HEK293T (cell line): ENCODE measurements around the gene ZNF605.
A peak's percentile ranks its signal among the peaks of the same experiment; 100 is the strongest.

Experiments used
- CTCF ChIA-PET: fragments of 350-600 bp; formaldehyde crosslinking; extraction: SDS; loops from one replicate; lab custom pipeline; 2021; ENCODE audit warnings: antibody characterized with exemption, inconsistent platforms; lab: Yijun Ruan, JAX
- POLR2A ChIA-PET: fragments of 350-600 bp; formaldehyde crosslinking; extraction: SDS; loops from one replicate; lab custom pipeline; 2020; ENCODE audit warnings: antibody characterized with exemption, inconsistent platforms; lab: Yijun Ruan, JAX
- DNase-seq: peaks from one replicate; pipeline ENCODE4 v3.0.0; 2012; ENCODE audit warnings: mixed read lengths; ENCODE audit errors: extremely low spot score
- ARNT ChIP-seq: fragments of 450-650 bp; IDR thresholded peaks from 2 replicates; pipeline ENCODE4 v1.6.1; 2017; ENCODE audit warnings: mild to moderate bottlenecking
- BHLHE40 ChIP-seq: fragments of 450-650 bp; IDR thresholded peaks from 2 replicates; pipeline ENCODE4 v1.6.1; 2016; ENCODE audit warnings: mild to moderate bottlenecking, moderate library complexity, borderline replicate concordance
- CTBP1 ChIP-seq: fragments of 450-650 bp; IDR thresholded peaks from 2 replicates; pipeline ENCODE4 v1.6.1; 2016; ENCODE audit warnings: borderline replicate concordance
- ELF4 ChIP-seq: fragments of 450-650 bp; IDR thresholded peaks from 2 replicates; pipeline ENCODE4 v1.6.1; 2017; ENCODE audit warnings: antibody characterized with exemption
- FOXA1 ChIP-seq: fragments of 450-650 bp; IDR thresholded peaks from 2 replicates; pipeline ENCODE4 v1.6.1; 2016; ENCODE audit warnings: mild to moderate bottlenecking
- FOXK2 ChIP-seq: fragments of 450-650 bp; IDR thresholded peaks from 2 replicates; pipeline ENCODE4 v1.6.1; 2016; ENCODE audit warnings: mild to moderate bottlenecking
- FOXM1 ChIP-seq: fragments of 450-650 bp; IDR thresholded peaks from 2 replicates; pipeline ENCODE4 v1.6.1; 2017; ENCODE audit warnings: mild to moderate bottlenecking, borderline replicate concordance
- HDGF ChIP-seq: fragments of 450-650 bp; IDR thresholded peaks from 2 replicates; pipeline ENCODE4 v1.6.1; 2017; ENCODE audit warnings: antibody characterized with exemption, borderline replicate concordance
- L3MBTL2 ChIP-seq: fragments of 450-650 bp; conservative IDR thresholded peaks from 2 replicates; pipeline ENCODE4 v1.6.1; 2016; ENCODE audit warnings: mild to moderate bottlenecking
- LEF1 ChIP-seq: fragments of 450-650 bp; IDR thresholded peaks from 2 replicates; pipeline ENCODE4 v1.6.1; 2017; ENCODE audit warnings: mild to moderate bottlenecking, borderline replicate concordance
- NFRKB ChIP-seq: fragments of 450-650 bp; IDR thresholded peaks from 2 replicates; pipeline ENCODE4 v1.6.1; 2016; ENCODE audit warnings: mild to moderate bottlenecking, moderate library complexity
- PKNOX1 ChIP-seq: fragments of 450-650 bp; IDR thresholded peaks from 2 replicates; pipeline ENCODE4 v1.6.1; 2016
- SP1 ChIP-seq: fragments of 450-650 bp; IDR thresholded peaks from 2 replicates; pipeline ENCODE4 v1.6.1; 2017
- SUZ12 ChIP-seq: fragments of 450-650 bp; IDR thresholded peaks from 2 replicates; pipeline ENCODE4 v1.6.1; 2016; ENCODE audit warnings: mild to moderate bottlenecking
- TARDBP ChIP-seq: fragments of 450-650 bp; IDR thresholded peaks from 2 replicates; pipeline ENCODE4 v1.6.1; 2016
- ZNF384 ChIP-seq: fragments of 450-650 bp; IDR thresholded peaks from 2 replicates; pipeline ENCODE4 v1.6.1; 2016

ZNF605 gene

GRCh38 chr12:132953771-132954170, 2.3 kb downstream of the ZNF605 start:
- TF ChIP-seq L3MBTL2 (no peak), FOXM1 (no peak), FOXK2 (no peak), SUZ12 (no peak), CTBP1 (no peak), HDGF (no peak), ZNF384 (no peak), PKNOX1 (no peak), ARNT (no peak), NFRKB (no peak), TARDBP (no peak), FOXA1 (no peak), SP1 (no peak)
- no peak for DNase-seq

GRCh38 chr12:132953163-132953425, 3.0 kb downstream of the ZNF605 start:
- no peak for TF ChIP-seq NFRKB
- TF ChIP-seq PKNOX1, result no peak
- no peak for TF ChIP-seq HDGF
- TF ChIP-seq CTBP1, result no peak
- TF ChIP-seq BHLHE40, result no peak
- no peak for TF ChIP-seq FOXA1
- no peak for TF ChIP-seq TARDBP
- no peak for TF ChIP-seq LEF1
- TF ChIP-seq SUZ12, result no peak
- ChIA-PET CTCF (no interaction called here), POLR2A (no interaction called here)
- no peak for DNase-seq

More at GRCh38 chr12:132953771-132954170, 2.3 kb downstream of the ZNF605 start:
- POLR2A ChIA-PET, result no interaction called here
- CTCF ChIA-PET, result no interaction called here

- TF ChIP-seq FOXA1 (no peak), SUZ12 (no peak), ZNF384 (no peak), FOXM1 (no peak), ARNT (no peak), SP1 (no peak), TARDBP (no peak), BHLHE40 (no peak), NFRKB (no peak), LEF1 (no peak), FOXK2 (no peak), PKNOX1 (no peak), CTBP1 (no peak), HDGF (no peak), L3MBTL2 (no peak)
- POLR2A ChIA-PET, result no interaction called here
- CTCF ChIA-PET, result no interaction called here
- DNase-seq, result no peak
These were observed 3.5 kb downstream of the ZNF605 start for GRCh38 chr12:132952371-132953162.

GRCh38 chr12:132951649-132952048, 4.5 kb downstream of the ZNF605 start:
- CTCF ChIA-PET, result no interaction called here
- TF ChIP-seq NFRKB (no peak), TARDBP (peak; percentile 41; the same call in 1 of the 2 replicates)
- POLR2A ChIA-PET, result no interaction called here

GRCh38 chr12:132950844-132951535, 5.1 kb downstream of the ZNF605 start:
- 0 out of 2 replicates have a peak, but pooled peaks have one; percentile 9 for TF ChIP-seq TARDBP
- no peak for TF ChIP-seq BHLHE40
- ChIA-PET CTCF (no interaction called here), POLR2A (no interaction called here)

More at GRCh38 chr12:132951649-132952048, 4.5 kb downstream of the ZNF605 start:
- DNase-seq, result no peak

GRCh38 chr12:132949936-132950837, 5.9 kb downstream of the ZNF605 start:
- ChIA-PET CTCF (no interaction called here), POLR2A (no interaction called here)
- TF ChIP-seq ELF4, result no peak
- no peak for TF ChIP-seq ARNT
- TF ChIP-seq NFRKB, result no peak
- no peak for TF ChIP-seq SP1
- no peak for TF ChIP-seq HDGF
- no peak for TF ChIP-seq FOXM1
- no peak for TF ChIP-seq TARDBP
- no peak for TF ChIP-seq PKNOX1
- no peak for TF ChIP-seq FOXA1
- no peak for TF ChIP-seq BHLHE40
- no peak for TF ChIP-seq FOXK2
- DNase-seq, result no peak

More at GRCh38 chr12:132950844-132951535, 5.1 kb downstream of the ZNF605 start:
- DNase-seq, result no peak
